ENCODE data around the gene LDHA. TPM values are rescaled to one million over a fixed set of nuclear protein-coding genes. Genes with fewer than 3 reads are reported as not detected.
A peak's percentile ranks its signal among the peaks of the same experiment; 100 is the strongest.

Gene LDHA
- total and polyA plus RNA-seq, 2 experiments from 2014 or later = 380 to 746 TPM

- TF ChIP-seq EZH2phosphoT487 (IDR thresholded peaks at IDR 0.05; ENCODE audit: low read depth, severe bottlenecking, unreplicated experiment) (peak; percentile 34), EZH2 (IDR thresholded peaks at IDR 0.05; ENCODE audit: borderline replicate concordance) (no peak)
- H3K79me2 ChIP-seq = no peaks in the 10 kb centered on the region
- H3K4me3 ChIP-seq = no peak overlapping the region
- no peak overlapping the region for H2AFZ ChIP-seq
- no peaks in the 10 kb centered on the region for H3K9me2 ChIP-seq (replicated peaks; ENCODE audit: insufficient read depth)
- H3K27ac ChIP-seq = peak overlapping the region; percentile 19
- peak; percentile 55 for DNase-seq (ENCODE audit: low spot score)
- H3K9me3 ChIP-seq (ENCODE audit: low read depth) = no peaks in the 10 kb centered on the region
- WGBS (ENCODE audit: low lambda C conversion rate, missing lambda C conversion rate) = 23% methylated on average over 3 of the region's 3 CpGs
- H3K4me1 ChIP-seq (ENCODE audit: insufficient read depth) = peaks cover 3% of the 10 kb centered on the region
- no peaks in the 10 kb centered on the region for H4K20me1 ChIP-seq (ENCODE audit: insufficient read depth, poor library complexity, severe bottlenecking)
- H3K36me3 ChIP-seq (replicated peaks; ENCODE audit: insufficient read depth, low read depth) = no peaks in the 10 kb centered on the region
- no peaks in the 10 kb centered on the region for H3K27me3 ChIP-seq
- H3K4me2 ChIP-seq = no peak overlapping the region
Measured at GRCh38 chr11:18457450-18457849, 63.1 kb downstream of the LDHA start.

Small RNAs within 50 kb of the gene (microRNA-seq; reads per million reads assigned to microRNA genes)
- gene MIR3159 = not detected

Small RNAs within 50 kb of the gene (small RNA-seq; reads per million reads assigned to genes)
- 0.09 reads per million for gene MIR3159

Other genes with a start within 250 kb of the LDHA start
- gene MRGPRX4, start 221.7 kb upstream of the LDHA start, total RNA-seq = not detected in 2 replicates
- not detected in 2 replicates for gene MRGPRX4, start 221.7 kb upstream of the LDHA start, polyA plus RNA-seq
- gene SAA4, start 157.8 kb upstream of the LDHA start, total RNA-seq = 73.0 and 73.8 TPM in 2 replicates
- gene SAA4, start 157.8 kb upstream of the LDHA start, polyA plus RNA-seq = 75.6 and 101 TPM in 2 replicates
- 20.1 and 27.4 TPM in 2 replicates for gene SAA2, start 145.9 kb upstream of the LDHA start, total RNA-seq
- gene SAA2, start 145.9 kb upstream of the LDHA start, polyA plus RNA-seq = 111 and 170 TPM in 2 replicates
- gene SAA1, start 128.3 kb upstream of the LDHA start, total RNA-seq = 153 and 175 TPM in 2 replicates
- 2,093 and 2,553 TPM in 2 replicates for gene SAA1, start 128.3 kb upstream of the LDHA start, polyA plus RNA-seq
- gene HPS5, start 72.4 kb upstream of the LDHA start, total RNA-seq = 18.0 and 24.7 TPM in 2 replicates
- gene HPS5, start 72.4 kb upstream of the LDHA start, polyA plus RNA-seq = 9.3 and 10.3 TPM in 2 replicates
- gene GTF2H1, start 72.0 kb upstream of the LDHA start, total RNA-seq = 66.2 and 68.2 TPM in 2 replicates
- gene GTF2H1, start 72.0 kb upstream of the LDHA start, polyA plus RNA-seq = 25.3 and 33.8 TPM in 2 replicates
- gene LDHC, start 17.8 kb downstream of the LDHA start, total RNA-seq = 0.57 and 2.6 TPM in 2 replicates
- gene LDHC, start 17.8 kb downstream of the LDHA start, polyA plus RNA-seq = 1.7 and 2.9 TPM in 2 replicates
- gene LDHAL6A, start 61.3 kb downstream of the LDHA start, total RNA-seq = not detected in 2 replicates
- 0.06 TPM in 1 of 2 replicates, not detected in the other for gene LDHAL6A, start 61.3 kb downstream of the LDHA start, polyA plus RNA-seq
- 78.6 and 136 TPM in 2 replicates for gene TSG101, start 132.4 kb downstream of the LDHA start, total RNA-seq
- 105 and 113 TPM in 2 replicates for gene TSG101, start 132.4 kb downstream of the LDHA start, polyA plus RNA-seq
- 26.0 and 33.0 TPM in 2 replicates for gene UEVLD, start 194.2 kb downstream of the LDHA start, total RNA-seq
- 11.5 and 11.8 TPM in 2 replicates for gene UEVLD, start 194.2 kb downstream of the LDHA start, polyA plus RNA-seq
- gene MISFA, start 205.2 kb downstream of the LDHA start, total RNA-seq = 1.8 TPM in 1 of 2 replicates, not detected in the other
- 2.0 and 3.2 TPM in 2 replicates for gene MISFA, start 205.2 kb downstream of the LDHA start, polyA plus RNA-seq
- gene SPTY2D1, start 239.8 kb downstream of the LDHA start, total RNA-seq = 23.8 and 24.1 TPM in 2 replicates
- 9.0 and 10.9 TPM in 2 replicates for gene SPTY2D1, start 239.8 kb downstream of the LDHA start, polyA plus RNA-seq

All from hepatocyte (in vitro differentiated cells).